Measurements from ENCODE around the gene ATP6V0B.
A peak's percentile ranks its signal among the peaks of the same experiment; 100 is the strongest.

The ATP6V0B gene

GRCh38 chr1:43974443-43975248, at the start of gene ATP6V0B:
ATP6V0B (plus strand) TSS chr1:43974960; CDS start chr1:43975041, 81 bp downstream.
- peak; percentile 82 to 94 for DNase-seq (ENCODE audit: low read depth in 1 of 2, low spot score in 1 of 2)

- no peak for DNase-seq (ENCODE audit: low read depth in 1 of 2, low spot score in 1 of 2)
These were observed 48.9 kb upstream of the ATP6V0B start for GRCh38 chr1:43925846-43926245.

GRCh38 chr1:43930168-43930948, 44.4 kb upstream of the ATP6V0B start:
- no peak for DNase-seq (ENCODE audit: low read depth in 1 of 2, low spot score in 1 of 2)

GRCh38 chr1:43930949-43931275, 43.8 kb upstream of the ATP6V0B start:
- DNase-seq (ENCODE audit: low read depth in 1 of 2, low spot score in 1 of 2) = no peak

GRCh38 chr1:43931711-43932660, 42.8 kb upstream of the ATP6V0B start:
- no peak for DNase-seq (ENCODE audit: low read depth in 1 of 2, low spot score in 1 of 2)

- DNase-seq (ENCODE audit: low read depth in 1 of 2, low spot score in 1 of 2) = no peak
These were observed 41.9 kb upstream of the ATP6V0B start for GRCh38 chr1:43932786-43933385.

GRCh38 chr1:43933386-43934100, 41.2 kb upstream of the ATP6V0B start, which contains the start of gene ARTN:
ARTN (plus strand) TSS chr1:43933801; CDS start chr1:43935657, 1,856 bp downstream.
- DNase-seq (ENCODE audit: low read depth in 1 of 2, low spot score in 1 of 2) = no peak

GRCh38 chr1:43934101-43934985, 40.4 kb upstream of the ATP6V0B start:
- peak in 1 of 2 donors; percentile 40 for DNase-seq (ENCODE audit: low read depth in 1 of 2, low spot score in 1 of 2)

GRCh38 chr1:43934986-43935324, 39.8 kb upstream of the ATP6V0B start:
- no peak for DNase-seq (ENCODE audit: low read depth in 1 of 2, low spot score in 1 of 2)

- DNase-seq (ENCODE audit: low read depth in 1 of 2, low spot score in 1 of 2) = no peak
These were observed 38.9 kb upstream of the ATP6V0B start for GRCh38 chr1:43935711-43936427.

GRCh38 chr1:43936431-43937151, 38.2 kb upstream of the ATP6V0B start:
- no peak for DNase-seq (ENCODE audit: low read depth in 1 of 2, low spot score in 1 of 2)

- DNase-seq (ENCODE audit: low read depth in 1 of 2, low spot score in 1 of 2) = no peak
These were observed 37.4 kb upstream of the ATP6V0B start for GRCh38 chr1:43937179-43937865.

GRCh38 chr1:43938383-43938782, 36.4 kb upstream of the ATP6V0B start:
- no peak for DNase-seq (ENCODE audit: low read depth in 1 of 2, low spot score in 1 of 2)

- DNase-seq (ENCODE audit: low read depth in 1 of 2, low spot score in 1 of 2) = no peak
These were observed 35.7 kb upstream of the ATP6V0B start for GRCh38 chr1:43938892-43939587.

GRCh38 chr1:43942411-43942810, 32.3 kb upstream of the ATP6V0B start:
- DNase-seq (ENCODE audit: low read depth in 1 of 2, low spot score in 1 of 2) = no peak

GRCh38 chr1:43944860-43945259, 29.9 kb upstream of the ATP6V0B start:
- DNase-seq (ENCODE audit: low read depth in 1 of 2, low spot score in 1 of 2) = no peak

Measured in stimulated activated CD4-positive, alpha-beta T cell treated with anti-CD3 and anti-CD28 coated beads, Interleukin-15, amount 100 ng/mL, for 1 hour (primary cell).